Lower leg skin (tissue), 4 donors: ENCODE results near the gene CTNNA2. TPM values are rescaled to one million over a fixed set of nuclear protein-coding genes. Genes with fewer than 3 reads are reported as not detected.

Experiments used
- DNase-seq, 2 donors: peaks; one replicate each; pipeline ENCODE4 v3.0.0-alpha.2; 2019; ENCODE audit warnings: low spot score in 2 of 2
- H3K4me3 ChIP-seq: fragments of 200-600 bp; sonication (generic); 2 replicates; pipeline ENCODE4 v1.5.1; 2017; ENCODE audit warnings: mild to moderate bottlenecking, low read depth; ENCODE audit not compliant: poor library complexity, severe bottlenecking
- CTCF ChIP-seq, 3 donors: fragments of 450-650 bp; IDR thresholded peaks; one replicate each; pipeline ENCODE4 v1.5.1; 2016; ENCODE audit warnings: antibody characterized with exemption in 3 of 3, mild to moderate bottlenecking in 3 of 3, moderate library complexity in 2 of 3
- POLR2A ChIP-seq, 2 donors: fragments of 450-650 bp; IDR thresholded peaks; one replicate each; pipeline ENCODE4 v1.6.1; 2016 to 2017; ENCODE audit warnings: antibody characterized with exemption in 2 of 2, mild to moderate bottlenecking in 1 of 2, moderate library complexity in 1 of 2
- WGBS, 2 donors: methylation state at CpG; one replicate each; pipeline ENCODE4 v1.1.5; 2018; 5-methylcytosine and 5-hydroxymethylcytosine counted together
- intact Hi-C: fragments of 100-400 bp; cut with DNase I; formaldehyde crosslinking; loops from one replicate; pipeline ENCODE4 v1.15.0; 2023; ENCODE audit warnings: low total_unique reads
- total RNA-seq, 4 donors: library from RNA; depleted of rRNA; stranded (reverse); fragments of >200 nt; gene quantifications; one replicate each; pipeline ENCODE4 v1.1.0, GENCODE V29; 2016

CTNNA2 gene
- total RNA-seq, 4 donors from 2014 or later, result not detected

GRCh38 chr2:80340022-80340421 lies 827.2 kb downstream of the CTNNA2 start:
- 73 to 79% methylated on average over 3 of the region's 3 CpGs for WGBS, 2 donors
- H3K4me3 ChIP-seq, result no peak overlapping the region
- no peak for TF ChIP-seq POLR2A (IDR thresholded peaks at IDR 0.05)
- TF ChIP-seq CTCF (IDR thresholded peaks at IDR 0.05), result no peak
- DNase-seq, result no peak
- intact Hi-C loops, result no loop called here

DNA sequence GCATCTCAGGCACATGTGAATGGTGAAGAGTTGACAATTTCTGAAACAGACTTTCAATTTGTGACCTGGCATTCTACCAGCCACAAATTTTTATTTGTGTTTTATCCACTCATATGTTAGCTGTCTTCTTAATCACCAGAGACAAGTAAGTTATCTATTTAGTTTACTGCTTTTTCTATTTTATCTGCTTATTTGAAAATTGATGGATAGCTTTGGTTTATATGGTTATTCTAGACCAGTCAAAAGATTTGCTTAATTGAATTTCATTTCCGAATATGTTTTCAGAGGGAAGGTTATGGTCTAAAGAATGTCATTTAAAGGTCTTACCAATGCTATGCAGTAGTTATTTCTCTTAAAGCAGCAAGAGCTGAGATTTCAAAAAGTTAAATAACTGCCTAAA lies 835.2 kb downstream of the CTNNA2 start:
- DNase-seq, result no peak
- no peak overlapping the region for H3K4me3 ChIP-seq
- intact Hi-C loops, result no loop called here
- WGBS, 2 donors, result 83 to 86% methylated on average over 1 of the region's 1 CpG
- no peak for TF ChIP-seq CTCF (IDR thresholded peaks at IDR 0.05)
- no peak for TF ChIP-seq POLR2A (IDR thresholded peaks at IDR 0.05)

- H3K4me3 ChIP-seq, result no peak overlapping the region
- TF ChIP-seq CTCF (IDR thresholded peaks at IDR 0.05) (no peak), POLR2A (IDR thresholded peaks at IDR 0.05) (no peak)
- no peak for DNase-seq
- intact Hi-C loops, result no loop called here
These were observed 836.1 kb downstream of the CTNNA2 start for GRCh38 chr2:80348953-80349352.

DNA sequence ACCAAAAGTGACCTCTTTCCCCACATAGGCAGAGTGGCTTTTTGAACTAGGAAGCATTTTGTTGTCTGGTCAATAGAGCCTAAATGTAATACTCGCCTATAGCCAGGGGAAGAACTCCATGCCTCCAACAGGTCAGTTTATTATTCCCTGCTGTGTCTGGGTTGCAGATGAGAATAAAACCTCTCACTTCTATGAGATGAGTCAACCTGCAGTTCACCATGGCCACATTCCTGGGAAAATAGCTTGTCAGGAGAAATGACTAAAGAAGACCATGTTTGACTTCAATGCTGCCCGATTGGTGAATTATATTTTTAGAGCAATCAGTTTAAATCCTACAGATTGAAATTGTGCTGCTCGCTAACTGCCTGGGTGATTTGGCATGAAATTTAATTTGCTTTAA lies 838.4 kb downstream of the CTNNA2 start:
- 76 to 82% methylated on average over 3 of the region's 3 CpGs for WGBS, 2 donors
- no peak for DNase-seq
- intact Hi-C loops, result no loop called here
- no peak for TF ChIP-seq CTCF (IDR thresholded peaks at IDR 0.05)
- no peak for TF ChIP-seq POLR2A (IDR thresholded peaks at IDR 0.05)
- H3K4me3 ChIP-seq, result no peak overlapping the region

DNA sequence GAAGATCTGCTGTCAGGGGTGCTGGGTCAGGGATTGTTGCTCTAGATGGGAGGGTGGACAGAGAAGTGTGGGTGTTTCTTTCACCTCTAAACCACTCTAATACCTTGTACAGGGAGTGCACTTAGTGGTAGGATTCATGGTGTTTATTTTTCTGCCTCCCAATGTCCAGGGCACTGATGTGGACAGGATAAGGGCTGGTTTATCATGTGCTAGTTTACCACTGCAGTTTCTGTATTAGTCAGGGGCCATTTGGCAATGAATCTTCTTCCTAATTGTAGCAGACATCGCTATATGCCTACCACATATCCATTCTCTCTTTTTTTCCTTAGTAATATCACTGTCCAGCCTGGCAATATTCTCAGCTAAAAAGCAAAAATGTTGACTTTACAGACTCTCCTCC lies 842.0 kb downstream of the CTNNA2 start:
- H3K4me3 ChIP-seq, result no peak overlapping the region
- WGBS, 2 donors, result 83 to 91% methylated on average over 1 of the region's 1 CpG
- DNase-seq, result no peak
- TF ChIP-seq CTCF (IDR thresholded peaks at IDR 0.05), result no peak
- TF ChIP-seq POLR2A (IDR thresholded peaks at IDR 0.05), result no peak
- intact Hi-C loops, result no loop called here

- intact Hi-C loops, result no loop called here
These were observed 849.1 kb downstream of the CTNNA2 start for GRCh38 chr2:80361904-80362303.

More at GRCh38 chr2:80361904-80362303, 849.1 kb downstream of the CTNNA2 start:
- H3K4me3 ChIP-seq, result no peak overlapping the region
- no peak for DNase-seq
- TF ChIP-seq POLR2A (IDR thresholded peaks at IDR 0.05) (no peak), CTCF (IDR thresholded peaks at IDR 0.05) (no peak)
